HEK293 (cell line): Measurements from ENCODE around the gene MARK4.

Source experiments
- GLIS1 ChIP-seq: fragments of 450-650 bp; formaldehyde crosslinking; IDR thresholded peaks from 2 replicates; pipeline ENCODE4 v1.5.1; 2016; ENCODE audit warnings: missing biosample characterization, missing genetic modification characterization
- GLIS2 ChIP-seq: fragments of 450-650 bp; formaldehyde crosslinking; IDR thresholded peaks from 2 replicates; pipeline ENCODE4 v1.5.1; 2016; ENCODE audit warnings: missing biosample characterization, missing genetic modification characterization
- KLF9 ChIP-seq: fragments of 450-650 bp; formaldehyde crosslinking; IDR thresholded peaks from 2 replicates; pipeline ENCODE4 v1.5.1; 2016; ENCODE audit warnings: missing biosample characterization, missing genetic modification characterization, low read depth
- SP3 ChIP-seq: fragments of 450-650 bp; formaldehyde crosslinking; IDR thresholded peaks from 2 replicates; pipeline ENCODE4 v1.5.1; 2016; ENCODE audit warnings: missing biosample characterization, missing genetic modification characterization
- ZBTB17 ChIP-seq: fragments of 450-650 bp; formaldehyde crosslinking; IDR thresholded peaks from 2 replicates; pipeline ENCODE4 v1.5.1; 2016; ENCODE audit warnings: missing biosample characterization, missing genetic modification characterization
- ZBTB8A ChIP-seq: fragments of 450-650 bp; formaldehyde crosslinking; IDR thresholded peaks from 2 replicates; pipeline ENCODE4 v1.5.1; 2016; ENCODE audit warnings: missing biosample characterization, missing genetic modification characterization
- ZIC2 ChIP-seq: fragments of 450-650 bp; formaldehyde crosslinking; IDR thresholded peaks from 2 replicates; pipeline ENCODE4 v1.5.1; 2016; ENCODE audit warnings: missing biosample characterization, missing genetic modification characterization
- ZNF132 ChIP-seq: fragments of 450-650 bp; formaldehyde crosslinking; IDR thresholded peaks from 2 replicates; pipeline ENCODE4 v1.5.1; 2017; ENCODE audit warnings: missing biosample characterization, missing genetic modification characterization, borderline replicate concordance
- ZNF19 ChIP-seq: fragments of 450-650 bp; formaldehyde crosslinking; IDR thresholded peaks from 2 replicates; pipeline ENCODE4; 2016; ENCODE audit warnings: missing biosample characterization, missing genetic modification characterization, low read depth
- ZNF211 ChIP-seq: fragments of 450-650 bp; formaldehyde crosslinking; IDR thresholded peaks from 2 replicates; pipeline ENCODE4 v1.5.1; 2016; ENCODE audit warnings: low read depth, missing biosample characterization, missing genetic modification characterization
- ZNF266 ChIP-seq: fragments of 450-650 bp; formaldehyde crosslinking; IDR thresholded peaks from 2 replicates; pipeline ENCODE4 v1.5.1; 2016; ENCODE audit warnings: missing biosample characterization, missing genetic modification characterization, low read depth
- ZNF416 ChIP-seq: fragments of 450-650 bp; formaldehyde crosslinking; IDR thresholded peaks from 2 replicates; pipeline ENCODE4 v1.5.1; 2016; ENCODE audit warnings: missing biosample characterization, missing genetic modification characterization
- ZNF514 ChIP-seq: fragments of 450-650 bp; formaldehyde crosslinking; IDR thresholded peaks from 2 replicates; pipeline ENCODE4 v1.5.1; 2016; ENCODE audit warnings: missing biosample characterization, missing genetic modification characterization
- ZNF561 ChIP-seq: fragments of 450-650 bp; IDR thresholded peaks from 2 replicates; pipeline ENCODE4 v1.5.1; 2018; ENCODE audit warnings: missing biosample characterization, missing genetic modification characterization, borderline replicate concordance
- ZNF76 ChIP-seq: fragments of 450-650 bp; formaldehyde crosslinking; IDR thresholded peaks from 2 replicates; pipeline ENCODE4; 2016; ENCODE audit warnings: low read depth, missing biosample characterization, missing genetic modification characterization, borderline replicate concordance
- ZNF785 ChIP-seq: fragments of 450-650 bp; formaldehyde crosslinking; IDR thresholded peaks from 2 replicates; pipeline ENCODE4 v1.5.1; 2016; ENCODE audit warnings: missing biosample characterization, missing genetic modification characterization
- ZNF792 ChIP-seq: fragments of 450-650 bp; formaldehyde crosslinking; IDR thresholded peaks from 2 replicates; pipeline ENCODE4 v1.5.1; 2016; ENCODE audit warnings: missing biosample characterization, missing genetic modification characterization
- TF ChIP-seq, protein P1 (sequence below): fragments of 450-650 bp; IDR thresholded peaks from 2 replicates; pipeline ENCODE4 v1.5.1; 2018; ENCODE audit warnings: missing biosample characterization, mild to moderate bottlenecking, missing genetic modification characterization
- TF ChIP-seq, protein P2 (sequence below): fragments of 450-650 bp; formaldehyde crosslinking; IDR thresholded peaks from 2 replicates; pipeline ENCODE4 v1.5.1; 2017; ENCODE audit warnings: missing biosample characterization, mild to moderate bottlenecking, missing genetic modification characterization, moderate library complexity
- TF ChIP-seq, protein P3 (sequence below): fragments of 450-650 bp; formaldehyde crosslinking; IDR thresholded peaks from 2 replicates; pipeline ENCODE4 v1.5.1; 2017; ENCODE audit warnings: missing biosample characterization, missing genetic modification characterization
- TF ChIP-seq, protein P4 (sequence below): fragments of 450-650 bp; formaldehyde crosslinking; IDR thresholded peaks from 2 replicates; pipeline ENCODE4 v1.5.1; 2016; ENCODE audit warnings: missing biosample characterization, missing genetic modification characterization
- TF ChIP-seq, protein P5 (sequence below): fragments of 450-650 bp; formaldehyde crosslinking; IDR thresholded peaks from 2 replicates; pipeline ENCODE4 v1.5.1; 2016; ENCODE audit warnings: missing biosample characterization, missing genetic modification characterization, low read depth
- TF ChIP-seq, protein P6 (sequence below): fragments of 450-650 bp; formaldehyde crosslinking; optimal IDR thresholded peaks from 2 replicates; pipeline ENCODE3; 2016; ENCODE audit warnings: missing biosample characterization, mild to moderate bottlenecking, missing genetic modification characterization
- TF ChIP-seq, protein P7 (sequence below): fragments of 450-650 bp; formaldehyde crosslinking; IDR thresholded peaks from 2 replicates; pipeline ENCODE4 v1.5.1; 2017; ENCODE audit warnings: missing biosample characterization, missing genetic modification characterization
- TF ChIP-seq, protein P8 (sequence below): fragments of 450-650 bp; formaldehyde crosslinking; IDR thresholded peaks from 2 replicates; pipeline ENCODE4 v1.5.1; 2016; ENCODE audit warnings: missing biosample characterization, missing genetic modification characterization

Gene MARK4

DNA sequence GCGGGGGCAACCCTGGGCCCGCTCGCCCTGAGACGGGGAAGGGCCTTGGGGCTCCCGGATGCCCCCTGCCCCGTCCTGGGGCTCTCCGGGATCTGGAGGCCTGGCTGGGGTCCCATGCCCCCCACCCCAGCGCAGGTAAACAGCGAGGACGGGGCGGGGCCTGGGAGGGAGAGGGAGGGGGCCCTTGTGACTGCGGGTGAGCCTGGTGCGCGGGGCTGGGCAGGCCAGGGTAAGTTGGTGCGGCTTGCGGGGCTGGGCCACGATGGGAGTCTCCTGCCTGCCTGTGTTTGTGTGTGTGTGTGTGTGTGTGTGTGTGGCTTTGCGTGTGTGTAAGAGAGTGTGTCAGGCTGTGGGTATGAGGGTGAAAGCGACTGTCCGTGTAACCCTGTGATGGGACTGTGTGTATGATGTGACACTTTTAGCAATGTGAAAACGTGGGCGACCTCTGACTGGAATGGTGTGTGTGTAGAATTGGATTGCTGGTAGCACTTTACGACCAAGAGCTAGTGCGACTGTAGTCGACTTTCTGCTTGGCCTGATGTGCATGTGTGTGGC is 89.9 kb downstream of the MARK4 start (continued):
- TF ChIP-seq, protein P1, sequence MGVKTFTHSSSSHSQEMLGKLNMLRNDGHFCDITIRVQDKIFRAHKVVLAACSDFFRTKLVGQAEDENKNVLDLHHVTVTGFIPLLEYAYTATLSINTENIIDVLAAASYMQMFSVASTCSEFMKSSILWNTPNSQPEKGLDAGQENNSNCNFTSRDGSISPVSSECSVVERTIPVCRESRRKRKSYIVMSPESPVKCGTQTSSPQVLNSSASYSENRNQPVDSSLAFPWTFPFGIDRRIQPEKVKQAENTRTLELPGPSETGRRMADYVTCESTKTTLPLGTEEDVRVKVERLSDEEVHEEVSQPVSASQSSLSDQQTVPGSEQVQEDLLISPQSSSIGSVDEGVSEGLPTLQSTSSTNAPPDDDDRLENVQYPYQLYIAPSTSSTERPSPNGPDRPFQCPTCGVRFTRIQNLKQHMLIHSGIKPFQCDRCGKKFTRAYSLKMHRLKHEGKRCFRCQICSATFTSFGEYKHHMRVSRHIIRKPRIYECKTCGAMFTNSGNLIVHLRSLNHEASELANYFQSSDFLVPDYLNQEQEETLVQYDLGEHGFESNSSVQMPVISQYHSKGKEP (tag by site-specific recombination) = no peak
- TF ChIP-seq, protein P2, sequence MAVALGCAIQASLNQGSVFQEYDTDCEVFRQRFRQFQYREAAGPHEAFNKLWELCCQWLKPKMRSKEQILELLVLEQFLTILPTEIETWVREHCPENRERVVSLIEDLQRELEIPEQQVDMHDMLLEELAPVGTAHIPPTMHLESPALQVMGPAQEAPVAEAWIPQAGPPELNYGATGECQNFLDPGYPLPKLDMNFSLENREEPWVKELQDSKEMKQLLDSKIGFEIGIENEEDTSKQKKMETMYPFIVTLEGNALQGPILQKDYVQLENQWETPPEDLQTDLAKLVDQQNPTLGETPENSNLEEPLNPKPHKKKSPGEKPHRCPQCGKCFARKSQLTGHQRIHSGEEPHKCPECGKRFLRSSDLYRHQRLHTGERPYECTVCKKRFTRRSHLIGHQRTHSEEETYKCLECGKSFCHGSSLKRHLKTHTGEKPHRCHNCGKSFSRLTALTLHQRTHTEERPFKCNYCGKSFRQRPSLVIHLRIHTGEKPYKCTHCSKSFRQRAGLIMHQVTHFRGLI = peak; percentile 95
- TF ChIP-seq ZBTB17 (peak; percentile 44; the same call in 1 of the 2 replicates), ZNF785 (peak; percentile 45; the same call in 1 of the 2 replicates), ZNF561 (tag by site-specific recombination) (no peak; the same call in 1 of the 2 replicates), KLF9 (no peak), ZNF266 (tag by site-specific recombination) (0 out of 2 replicates have a peak, but pooled peaks have one; percentile 30), SP3 (tag by site-specific recombination) (peak; percentile 51), ZIC2 (tag by site-specific recombination) (0 out of 2 replicates have a peak, but pooled peaks have one; percentile 36), ZNF211 (tag by site-specific recombination) (0 out of 2 replicates have a peak, but pooled peaks have one; percentile 13), ZNF76 (tag by site-specific recombination) (0 out of 2 replicates have a peak, but pooled peaks have one; percentile 13), ZNF792 (tag by site-specific recombination) (no peak), GLIS2 (tag by site-specific recombination) (peak; percentile 57), ZBTB8A (tag by site-specific recombination) (no peak), ZNF19 (no peak), GLIS1 (tag by site-specific recombination) (peak; percentile 45; the same call in 1 of the 2 replicates), ZNF514 (no peak), ZNF416 (tag by site-specific recombination) (no peak), ZNF132 (no peak)
- TF ChIP-seq, protein P3, sequence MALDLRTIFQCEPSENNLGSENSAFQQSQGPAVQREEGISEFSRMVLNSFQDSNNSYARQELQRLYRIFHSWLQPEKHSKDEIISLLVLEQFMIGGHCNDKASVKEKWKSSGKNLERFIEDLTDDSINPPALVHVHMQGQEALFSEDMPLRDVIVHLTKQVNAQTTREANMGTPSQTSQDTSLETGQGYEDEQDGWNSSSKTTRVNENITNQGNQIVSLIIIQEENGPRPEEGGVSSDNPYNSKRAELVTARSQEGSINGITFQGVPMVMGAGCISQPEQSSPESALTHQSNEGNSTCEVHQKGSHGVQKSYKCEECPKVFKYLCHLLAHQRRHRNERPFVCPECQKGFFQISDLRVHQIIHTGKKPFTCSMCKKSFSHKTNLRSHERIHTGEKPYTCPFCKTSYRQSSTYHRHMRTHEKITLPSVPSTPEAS (tag by site-specific recombination) = peak; percentile 96
- TF ChIP-seq, protein P4, sequence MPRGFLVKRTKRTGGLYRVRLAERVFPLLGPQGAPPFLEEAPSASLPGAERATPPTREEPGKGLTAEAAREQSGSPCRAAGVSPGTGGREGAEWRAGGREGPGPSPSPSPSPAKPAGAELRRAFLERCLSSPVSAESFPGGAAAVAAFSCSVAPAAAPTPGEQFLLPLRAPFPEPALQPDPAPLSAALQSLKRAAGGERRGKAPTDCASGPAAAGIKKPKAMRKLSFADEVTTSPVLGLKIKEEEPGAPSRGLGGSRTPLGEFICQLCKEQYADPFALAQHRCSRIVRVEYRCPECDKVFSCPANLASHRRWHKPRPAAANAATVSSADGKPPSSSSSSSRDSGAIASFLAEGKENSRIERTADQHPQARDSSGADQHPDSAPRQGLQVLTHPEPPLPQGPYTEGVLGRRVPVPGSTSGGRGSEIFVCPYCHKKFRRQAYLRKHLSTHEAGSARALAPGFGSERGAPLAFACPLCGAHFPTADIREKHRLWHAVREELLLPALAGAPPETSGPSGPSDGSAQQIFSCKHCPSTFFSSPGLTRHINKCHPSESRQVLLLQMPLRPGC = no peak
- TF ChIP-seq, protein P5, sequence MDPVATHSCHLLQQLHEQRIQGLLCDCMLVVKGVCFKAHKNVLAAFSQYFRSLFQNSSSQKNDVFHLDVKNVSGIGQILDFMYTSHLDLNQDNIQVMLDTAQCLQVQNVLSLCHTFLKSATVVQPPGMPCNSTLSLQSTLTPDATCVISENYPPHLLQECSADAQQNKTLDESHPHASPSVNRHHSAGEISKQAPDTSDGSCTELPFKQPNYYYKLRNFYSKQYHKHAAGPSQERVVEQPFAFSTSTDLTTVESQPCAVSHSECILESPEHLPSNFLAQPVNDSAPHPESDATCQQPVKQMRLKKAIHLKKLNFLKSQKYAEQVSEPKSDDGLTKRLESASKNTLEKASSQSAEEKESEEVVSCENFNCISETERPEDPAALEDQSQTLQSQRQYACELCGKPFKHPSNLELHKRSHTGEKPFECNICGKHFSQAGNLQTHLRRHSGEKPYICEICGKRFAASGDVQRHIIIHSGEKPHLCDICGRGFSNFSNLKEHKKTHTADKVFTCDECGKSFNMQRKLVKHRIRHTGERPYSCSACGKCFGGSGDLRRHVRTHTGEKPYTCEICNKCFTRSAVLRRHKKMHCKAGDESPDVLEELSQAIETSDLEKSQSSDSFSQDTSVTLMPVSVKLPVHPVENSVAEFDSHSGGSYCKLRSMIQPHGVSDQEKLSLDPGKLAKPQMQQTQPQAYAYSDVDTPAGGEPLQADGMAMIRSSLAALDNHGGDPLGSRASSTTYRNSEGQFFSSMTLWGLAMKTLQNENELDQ (tag by site-specific recombination) = no peak
- TF ChIP-seq, protein P6, sequence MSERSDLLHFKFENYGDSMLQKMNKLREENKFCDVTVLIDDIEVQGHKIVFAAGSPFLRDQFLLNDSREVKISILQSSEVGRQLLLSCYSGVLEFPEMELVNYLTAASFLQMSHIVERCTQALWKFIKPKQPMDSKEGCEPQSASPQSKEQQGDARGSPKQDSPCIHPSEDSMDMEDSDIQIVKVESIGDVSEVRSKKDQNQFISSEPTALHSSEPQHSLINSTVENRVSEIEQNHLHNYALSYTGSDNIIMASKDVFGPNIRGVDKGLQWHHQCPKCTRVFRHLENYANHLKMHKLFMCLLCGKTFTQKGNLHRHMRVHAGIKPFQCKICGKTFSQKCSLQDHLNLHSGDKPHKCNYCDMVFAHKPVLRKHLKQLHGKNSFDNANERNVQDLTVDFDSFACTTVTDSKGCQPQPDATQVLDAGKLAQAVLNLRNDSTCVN = peak; percentile 52
- TF ChIP-seq, protein P7, sequence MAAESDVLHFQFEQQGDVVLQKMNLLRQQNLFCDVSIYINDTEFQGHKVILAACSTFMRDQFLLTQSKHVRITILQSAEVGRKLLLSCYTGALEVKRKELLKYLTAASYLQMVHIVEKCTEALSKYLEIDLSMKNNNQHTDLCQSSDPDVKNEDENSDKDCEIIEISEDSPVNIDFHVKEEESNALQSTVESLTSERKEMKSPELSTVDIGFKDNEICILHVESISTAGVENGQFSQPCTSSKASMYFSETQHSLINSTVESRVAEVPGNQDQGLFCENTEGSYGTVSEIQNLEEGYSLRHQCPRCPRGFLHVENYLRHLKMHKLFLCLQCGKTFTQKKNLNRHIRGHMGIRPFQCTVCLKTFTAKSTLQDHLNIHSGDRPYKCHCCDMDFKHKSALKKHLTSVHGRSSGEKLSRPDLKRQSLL (tag by site-specific recombination) = no peak
- TF ChIP-seq, protein P8, sequence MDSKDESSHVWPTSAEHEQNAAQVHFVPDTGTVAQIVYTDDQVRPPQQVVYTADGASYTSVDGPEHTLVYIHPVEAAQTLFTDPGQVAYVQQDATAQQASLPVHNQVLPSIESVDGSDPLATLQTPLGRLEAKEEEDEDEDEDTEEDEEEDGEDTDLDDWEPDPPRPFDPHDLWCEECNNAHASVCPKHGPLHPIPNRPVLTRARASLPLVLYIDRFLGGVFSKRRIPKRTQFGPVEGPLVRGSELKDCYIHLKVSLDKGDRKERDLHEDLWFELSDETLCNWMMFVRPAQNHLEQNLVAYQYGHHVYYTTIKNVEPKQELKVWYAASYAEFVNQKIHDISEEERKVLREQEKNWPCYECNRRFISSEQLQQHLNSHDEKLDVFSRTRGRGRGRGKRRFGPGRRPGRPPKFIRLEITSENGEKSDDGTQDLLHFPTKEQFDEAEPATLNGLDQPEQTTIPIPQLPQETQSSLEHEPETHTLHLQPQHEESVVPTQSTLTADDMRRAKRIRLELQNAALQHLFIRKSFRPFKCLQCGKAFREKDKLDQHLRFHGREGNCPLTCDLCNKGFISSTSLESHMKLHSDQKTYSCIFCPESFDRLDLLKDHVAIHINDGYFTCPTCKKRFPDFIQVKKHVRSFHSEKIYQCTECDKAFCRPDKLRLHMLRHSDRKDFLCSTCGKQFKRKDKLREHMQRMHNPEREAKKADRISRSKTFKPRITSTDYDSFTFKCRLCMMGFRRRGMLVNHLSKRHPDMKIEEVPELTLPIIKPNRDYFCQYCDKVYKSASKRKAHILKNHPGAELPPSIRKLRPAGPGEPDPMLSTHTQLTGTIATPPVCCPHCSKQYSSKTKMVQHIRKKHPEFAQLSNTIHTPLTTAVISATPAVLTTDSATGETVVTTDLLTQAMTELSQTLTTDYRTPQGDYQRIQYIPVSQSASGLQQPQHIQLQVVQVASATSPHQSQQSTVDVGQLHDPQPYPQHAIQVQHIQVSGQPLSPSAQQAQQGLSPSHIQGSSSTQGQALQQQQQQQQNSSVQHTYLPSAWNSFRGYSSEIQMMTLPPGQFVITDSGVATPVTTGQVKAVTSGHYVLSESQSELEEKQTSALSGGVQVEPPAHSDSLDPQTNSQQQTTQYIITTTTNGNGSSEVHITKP (tag by site-specific recombination) = peak; percentile 48
